Fibroblast of lung (primary cell): ENCODE measurements around the gene STX8. TPM values are rescaled to one million over a fixed set of nuclear protein-coding genes. Genes with fewer than 3 reads are reported as not detected.
"Not testable (repeated sequence)": the region's sequence is repeated elsewhere in the genome, so short reads cannot be mapped to it uniquely, and the experiment has no call there.

ENCODE experiments used
- DNase-seq, 2 donors: peaks; one replicate each; pipeline versions ENCODE4 v3.0.0 to v3.0.0-alpha.2; 2010; ENCODE audit warnings: low read depth in 2 of 2
- H2AFZ ChIP-seq: 2 replicates; pipeline ENCODE4 v1.5.1; 2012; ENCODE audit warnings: low read length, control low read depth, inconsistent platforms
- H3K27ac ChIP-seq: 2 replicates; pipeline ENCODE4 v1.5.1; 2011; ENCODE audit warnings: low read length, control low read depth; ENCODE audit not compliant: insufficient read depth
- H3K27me3 ChIP-seq: 2 replicates; pipeline ENCODE4 v1.5.1; 2011; ENCODE audit warnings: mild to moderate bottlenecking, low read length; ENCODE audit not compliant: control insufficient read depth, insufficient read depth
- H3K36me3 ChIP-seq: 2 replicates; pipeline ENCODE4 v1.5.1; 2011; ENCODE audit warnings: low read length; ENCODE audit not compliant: control insufficient read depth, insufficient read depth
- H3K4me1 ChIP-seq: 2 replicates; pipeline ENCODE4 v1.5.1; 2011; ENCODE audit warnings: low read length; ENCODE audit not compliant: control insufficient read depth, insufficient read depth; ENCODE audit errors: extremely low read depth
- H3K4me2 ChIP-seq: 2 replicates; pipeline ENCODE4 v1.5.1; 2011; ENCODE audit warnings: low read length, control low read depth; ENCODE audit not compliant: insufficient read depth; ENCODE audit errors: extremely low read depth
- H3K4me3 ChIP-seq, 4 experiments: fragments of 200-600 bp in 1 of 4; sonication (generic) in 1 of 4; replicated peaks in 1 of 4; 2 replicates each; pipeline ENCODE4 v1.5.1; 2011 to 2016; ENCODE audit warnings: low read length in 4 of 4, low read depth in 3 of 4, mild to moderate bottlenecking in 3 of 4, control low read depth in 2 of 4, inconsistent platforms in 1 of 4, mixed read lengths in 1 of 4; ENCODE audit not compliant: insufficient read depth in 1 of 4; ENCODE audit errors: control extremely low read depth in 1 of 4
- H3K79me2 ChIP-seq: 2 replicates; pipeline ENCODE4 v1.5.1; 2012; ENCODE audit warnings: mild to moderate bottlenecking, low read length, inconsistent platforms; ENCODE audit not compliant: control insufficient read depth, insufficient read depth
- H3K9ac ChIP-seq: 2 replicates; pipeline ENCODE4 v1.5.1; 2011; ENCODE audit warnings: mild to moderate bottlenecking, low read length, control low read depth; ENCODE audit not compliant: insufficient read depth
- H3K9me3 ChIP-seq: 2 replicates; pipeline ENCODE4 v1.5.1; 2012; ENCODE audit warnings: low read depth, low read length; ENCODE audit not compliant: control insufficient read depth, insufficient read depth
- H4K20me1 ChIP-seq: 2 replicates; pipeline ENCODE4 v1.5.1; 2011; ENCODE audit warnings: low read length; ENCODE audit not compliant: control insufficient read depth, insufficient read depth; ENCODE audit errors: extremely low read depth
- EZH2 ChIP-seq: IDR thresholded peaks from 2 replicates; pipeline ENCODE4 v1.5.1; 2012; ENCODE audit warnings: low read length, control low read depth, mild to moderate bottlenecking; ENCODE audit errors: missing control alignments
- polyA plus RNA-seq, 2 donors: library from polyadenylated mRNA; depleted of rRNA in 1 of 2; stranded (reverse) in 1 of 2; unstranded in 1 of 2; fragments of >200 nt; gene quantifications; 2 replicates each; pipeline ENCODE4 v1.2.1, GENCODE V29; 2011 to 2012; ENCODE audit warnings: missing spikeins in 1 of 2
- total RNA-seq: library from RNA; depleted of rRNA; stranded (reverse); fragments of >200 nt; gene quantifications from 2 replicates; pipeline ENCODE4 v1.2.1, GENCODE V29; 2014
- TF ChIP-seq, protein P1 (sequence below), 2 donors: IDR thresholded peaks in 1 of 2; conservative IDR thresholded peaks in 1 of 2; 1 replicate in 1 of 2; 2 replicates in 1 of 2; pipeline ENCODE4 v1.5.1; 2011 to 2012; ENCODE audit warnings: low read length in 2 of 2, control low read depth in 1 of 2, inconsistent platforms in 1 of 2, low read depth in 1 of 2, mild to moderate bottlenecking in 1 of 2

STX8 gene
- total and polyA plus RNA-seq, 2 donors (not counting 1 experiment from before 2014, with no cell fraction given): 84.7 to 128 TPM

DNA sequence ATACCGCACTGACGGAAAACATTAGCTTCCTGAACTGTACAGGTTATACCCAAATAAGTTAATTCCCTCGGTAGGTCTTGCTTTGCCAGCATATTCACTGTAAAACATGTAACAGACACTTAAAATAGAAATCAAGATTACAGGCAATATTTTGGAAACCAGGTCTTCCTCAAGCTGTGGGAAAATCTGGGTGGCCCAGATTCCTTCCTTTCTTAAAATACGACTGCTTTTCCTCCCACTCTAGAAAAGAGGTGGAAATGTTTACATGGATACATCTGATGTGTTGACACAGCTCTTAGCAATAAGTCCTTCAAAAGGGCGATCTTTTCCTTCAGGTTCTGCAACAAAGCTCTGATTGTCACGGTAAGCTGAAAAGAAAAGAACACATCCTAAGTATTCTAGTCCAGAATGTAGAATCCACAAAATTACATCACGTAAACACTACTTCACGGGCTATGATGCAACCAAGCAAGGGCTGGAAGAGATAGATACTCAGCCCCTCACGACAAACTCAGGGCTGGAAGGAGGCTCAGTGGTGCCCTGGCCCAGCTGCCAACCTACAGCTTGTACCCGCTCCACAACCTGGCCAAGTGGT lies 18.4 kb downstream of the STX8 start:
- DNase-seq: no peak
- Histone ChIP-seq H3K79me2 (no peaks in the 10 kb centered on the region), H3K27ac (no peak overlapping the region), H3K4me2 (no peak overlapping the region), H3K36me3 (no peaks in the 10 kb centered on the region), H3K4me1 (no peaks in the 10 kb centered on the region), H3K9ac (no peak overlapping the region), H4K20me1 (no peaks in the 10 kb centered on the region), H3K4me3 (no peak overlapping the region), H2AFZ (no peak overlapping the region), H3K27me3 (no peaks in the 10 kb centered on the region), H3K9me3 (no peaks in the 10 kb centered on the region)
- TF ChIP-seq, protein P1, sequence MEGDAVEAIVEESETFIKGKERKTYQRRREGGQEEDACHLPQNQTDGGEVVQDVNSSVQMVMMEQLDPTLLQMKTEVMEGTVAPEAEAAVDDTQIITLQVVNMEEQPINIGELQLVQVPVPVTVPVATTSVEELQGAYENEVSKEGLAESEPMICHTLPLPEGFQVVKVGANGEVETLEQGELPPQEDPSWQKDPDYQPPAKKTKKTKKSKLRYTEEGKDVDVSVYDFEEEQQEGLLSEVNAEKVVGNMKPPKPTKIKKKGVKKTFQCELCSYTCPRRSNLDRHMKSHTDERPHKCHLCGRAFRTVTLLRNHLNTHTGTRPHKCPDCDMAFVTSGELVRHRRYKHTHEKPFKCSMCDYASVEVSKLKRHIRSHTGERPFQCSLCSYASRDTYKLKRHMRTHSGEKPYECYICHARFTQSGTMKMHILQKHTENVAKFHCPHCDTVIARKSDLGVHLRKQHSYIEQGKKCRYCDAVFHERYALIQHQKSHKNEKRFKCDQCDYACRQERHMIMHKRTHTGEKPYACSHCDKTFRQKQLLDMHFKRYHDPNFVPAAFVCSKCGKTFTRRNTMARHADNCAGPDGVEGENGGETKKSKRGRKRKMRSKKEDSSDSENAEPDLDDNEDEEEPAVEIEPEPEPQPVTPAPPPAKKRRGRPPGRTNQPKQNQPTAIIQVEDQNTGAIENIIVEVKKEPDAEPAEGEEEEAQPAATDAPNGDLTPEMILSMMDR (conservative IDR thresholded peaks at IDR 0.05 in 1 of 2, IDR thresholded peaks at IDR 0.05 in 1 of 2; ENCODE audit: low read depth in 1 of 2, low read length in 2 of 2): no peak
- TF ChIP-seq EZH2: no peak

DNA sequence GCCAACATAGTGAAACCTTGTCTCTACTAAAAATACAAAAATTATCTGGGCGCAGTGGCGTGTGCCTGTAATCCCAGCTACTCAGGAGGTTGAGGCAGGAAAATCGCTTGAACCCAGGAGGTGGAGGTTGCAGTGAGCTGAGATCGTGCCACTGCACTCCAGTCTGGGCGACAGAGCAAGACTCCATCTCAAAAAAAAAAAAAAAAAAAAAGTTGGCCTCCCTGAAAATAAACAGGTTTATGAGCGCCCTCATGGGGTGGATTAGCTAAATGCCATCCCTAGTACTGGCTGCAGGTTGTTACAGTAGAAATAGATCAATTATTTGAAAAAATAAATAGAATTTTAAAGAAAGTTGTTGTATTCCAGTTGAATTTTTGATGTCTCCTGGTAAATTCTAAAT lies 20.9 kb downstream of the STX8 start:
- H4K20me1 ChIP-seq, H3K9ac ChIP-seq, H3K4me3 ChIP-seq, H3K27me3 ChIP-seq, H3K4me2 ChIP-seq, H3K27ac ChIP-seq, H2AFZ ChIP-seq, H3K79me2 ChIP-seq, H3K9me3 ChIP-seq, H3K4me1 ChIP-seq, H3K36me3 ChIP-seq: not testable (repeated sequence)
- TF ChIP-seq, protein P1 (conservative IDR thresholded peaks at IDR 0.05 in 1 of 2, IDR thresholded peaks at IDR 0.05 in 1 of 2; ENCODE audit: low read depth in 1 of 2, low read length in 2 of 2): peak; percentile 18 to 51
- peak; percentile 28 to 58 for DNase-seq

GRCh38 chr17:9553596-9553995 lies 22.0 kb downstream of the STX8 start:
- Histone ChIP-seq H3K79me2 (no peaks in the 10 kb centered on the region), H3K9me3 (no peaks in the 10 kb centered on the region), H4K20me1 (no peaks in the 10 kb centered on the region), H3K27ac (no peak overlapping the region), H3K4me3 (no peak overlapping the region), H3K36me3 (no peaks in the 10 kb centered on the region), H3K27me3 (no peaks in the 10 kb centered on the region), H2AFZ (no peak overlapping the region), H3K9ac (no peak overlapping the region), H3K4me2 (no peak overlapping the region), H3K4me1 (no peaks in the 10 kb centered on the region)
- TF ChIP-seq, protein P1 (conservative IDR thresholded peaks at IDR 0.05 in 1 of 2, IDR thresholded peaks at IDR 0.05 in 1 of 2; ENCODE audit: low read depth in 1 of 2, low read length in 2 of 2): no peak
- no peak for TF ChIP-seq EZH2
- no peak for DNase-seq
